Measurements from ENCODE around the gene KLHL15.

- TF ChIP-seq CTCF (IDR thresholded peaks at IDR 0.05), result no peak
- TF ChIP-seq MAX (IDR thresholded peaks at IDR 0.05; ENCODE audit: low read depth), result no peak
- no peak for TF ChIP-seq EZH2phosphoT487 (IDR thresholded peaks at IDR 0.05; ENCODE audit: borderline replicate concordance, low read depth)
- TF ChIP-seq PBX3 (IDR thresholded peaks at IDR 0.05), result no peak
Observed at GRCh38 chrX:24020306-24020876, 6.6 kb downstream of the KLHL15 start.
